NCI-H510A treated with DMSO at 0.1 percent for 48 hours (cell line): ENCODE results near the gene SLC35A2.
"Not testable (repeated sequence)": the region's sequence is repeated elsewhere in the genome, so short reads cannot be mapped to it uniquely, and the experiment has no call there.

Source experiments
- DNase-seq: peaks from one replicate; lab custom pipeline; 2025; lab: John Stamatoyannopoulos, UW

The SLC35A2 gene

GRCh38 chrX:48902135-48902534 is 9.3 kb downstream of the SLC35A2 start:
- no peak for DNase-seq

GRCh38 chrX:48901069-48901468 is 10.4 kb downstream of the SLC35A2 start:
- no peak for DNase-seq

- no peak for DNase-seq
These were observed 12.4 kb downstream of the SLC35A2 start for GRCh38 chrX:48899078-48899410.

GRCh38 chrX:48897625-48898306 is 13.7 kb downstream of the SLC35A2 start, which contains the start of the genes PQBP1 and TIMM17B:
Gene PQBP1 (plus strand): TSS chrX:48897930. CDS start chrX:48898510, 580 bp downstream.
Gene TIMM17B (minus strand): TSS chrX:48897768. CDS start chrX:48897749, 19 bp downstream.
- peak; percentile 92 for DNase-seq

GRCh38 chrX:48897157-48897624 is 14.3 kb downstream of the SLC35A2 start:
- peak; percentile 50 for DNase-seq

- peak; percentile 5 for DNase-seq
These were observed 14.8 kb downstream of the SLC35A2 start for GRCh38 chrX:48896611-48897011.

- DNase-seq, result no peak
These were observed 16.6 kb downstream of the SLC35A2 start for GRCh38 chrX:48894891-48895290.

GRCh38 chrX:48893556-48894348 is 17.7 kb downstream of the SLC35A2 start:
- DNase-seq, result no peak

GRCh38 chrX:48892896-48893295 is 18.6 kb downstream of the SLC35A2 start:
- DNase-seq, result no peak

GRCh38 chrX:48891402-48892288 is 19.8 kb downstream of the SLC35A2 start:
- peak; percentile 76 for DNase-seq

GRCh38 chrX:48890934-48891401 is 20.5 kb downstream of the SLC35A2 start:
- no peak for DNase-seq

GRCh38 chrX:48890296-48890925 is 21.0 kb downstream of the SLC35A2 start:
- no peak for DNase-seq

- not testable (repeated sequence) for DNase-seq
These were observed 24.9 kb downstream of the SLC35A2 start for GRCh38 chrX:48886586-48886985.

- no peak for DNase-seq
These were observed 27.7 kb downstream of the SLC35A2 start for GRCh38 chrX:48883729-48884128.

- DNase-seq, result not testable (repeated sequence)
These were observed 34.5 kb downstream of the SLC35A2 start for GRCh38 chrX:48876944-48877343.

- not testable (repeated sequence) for DNase-seq
These were observed 39.4 kb downstream of the SLC35A2 start for GRCh38 chrX:48872017-48872416.

GRCh38 chrX:48864210-48864609 is 47.2 kb downstream of the SLC35A2 start:
- no peak for DNase-seq

GRCh38 chrX:48854898-48855297 is 56.5 kb downstream of the SLC35A2 start:
- DNase-seq, result no peak

GRCh38 chrX:48854121-48854804 is 57.2 kb downstream of the SLC35A2 start:
- not testable (repeated sequence) for DNase-seq

- not testable (repeated sequence) for DNase-seq
These were observed 58.0 kb downstream of the SLC35A2 start for GRCh38 chrX:48853494-48853893.
